ENCODE data around the gene N4BP2.

- TF ChIP-seq, protein P1, sequence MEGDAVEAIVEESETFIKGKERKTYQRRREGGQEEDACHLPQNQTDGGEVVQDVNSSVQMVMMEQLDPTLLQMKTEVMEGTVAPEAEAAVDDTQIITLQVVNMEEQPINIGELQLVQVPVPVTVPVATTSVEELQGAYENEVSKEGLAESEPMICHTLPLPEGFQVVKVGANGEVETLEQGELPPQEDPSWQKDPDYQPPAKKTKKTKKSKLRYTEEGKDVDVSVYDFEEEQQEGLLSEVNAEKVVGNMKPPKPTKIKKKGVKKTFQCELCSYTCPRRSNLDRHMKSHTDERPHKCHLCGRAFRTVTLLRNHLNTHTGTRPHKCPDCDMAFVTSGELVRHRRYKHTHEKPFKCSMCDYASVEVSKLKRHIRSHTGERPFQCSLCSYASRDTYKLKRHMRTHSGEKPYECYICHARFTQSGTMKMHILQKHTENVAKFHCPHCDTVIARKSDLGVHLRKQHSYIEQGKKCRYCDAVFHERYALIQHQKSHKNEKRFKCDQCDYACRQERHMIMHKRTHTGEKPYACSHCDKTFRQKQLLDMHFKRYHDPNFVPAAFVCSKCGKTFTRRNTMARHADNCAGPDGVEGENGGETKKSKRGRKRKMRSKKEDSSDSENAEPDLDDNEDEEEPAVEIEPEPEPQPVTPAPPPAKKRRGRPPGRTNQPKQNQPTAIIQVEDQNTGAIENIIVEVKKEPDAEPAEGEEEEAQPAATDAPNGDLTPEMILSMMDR (IDR thresholded peaks at IDR 0.05) = no peak
- TF ChIP-seq POLR2A (IDR thresholded peaks at IDR 0.05) = no peak
- no peak for TF ChIP-seq EP300 (IDR thresholded peaks at IDR 0.05)
These were observed 57.6 kb downstream of the N4BP2 start for GRCh38 chr4:40114206-40114605.

Data from tibial nerve (tissue), 4 donors.